GM23338 (cell line): ENCODE measurements around the gene CEACAM8. TPM values are rescaled to one million over a fixed set of nuclear protein-coding genes. Genes with fewer than 3 reads are reported as not detected.
"Not testable (repeated sequence)": the region's sequence is repeated elsewhere in the genome, so short reads cannot be mapped to it uniquely, and the experiment has no call there.

Source experiments
- ATAC-seq: fragments of 200-7000 bp; cut with Tn5 transposase; 3 replicates; pipeline ENCODE4 v1.9.1; 2020
- DNase-seq: peaks from one replicate; pipeline ENCODE4 v3.0.0-alpha.2; 2015; ENCODE audit warnings: low spot score
- H2AFZ ChIP-seq: fragments of 200-600 bp; sonication (generic); 2 replicates; pipeline ENCODE4 v1.8.0; 2016; ENCODE audit warnings: antibody characterized with exemption, mild to moderate bottlenecking, moderate library complexity
- H3F3A ChIP-seq: fragments of 200-600 bp; sonication (generic); replicated peaks from 2 replicates; pipeline ENCODE4 v1.8.0; 2017; ENCODE audit warnings: antibody characterized with exemption, mixed run types, low read depth
- H3K27ac ChIP-seq: fragments of 200-600 bp; sonication (generic); 2 replicates; pipeline ENCODE4 v1.6.1; 2016; ENCODE audit warnings: low read depth
- H3K27me3 ChIP-seq: fragments of 200-600 bp; sonication (generic); 2 replicates; pipeline ENCODE4 v1.8.0; 2016; ENCODE audit warnings: mild to moderate bottlenecking, mixed run types, moderate library complexity; ENCODE audit not compliant: insufficient read depth
- H3K36me3 ChIP-seq: fragments of 200-600 bp; sonication (generic); 2 replicates; pipeline ENCODE4 v1.8.0; 2016; ENCODE audit warnings: mild to moderate bottlenecking; ENCODE audit not compliant: insufficient read depth
- H3K4me1 ChIP-seq: fragments of 200-600 bp; sonication (generic); 2 replicates; pipeline ENCODE4 v1.8.0; 2016; ENCODE audit warnings: mild to moderate bottlenecking, moderate library complexity; ENCODE audit not compliant: insufficient read depth
- H3K4me2 ChIP-seq: fragments of 200-600 bp; sonication (generic); 2 replicates; pipeline ENCODE4 v1.7.1; 2017; ENCODE audit warnings: mixed run types
- H3K4me3 ChIP-seq: fragments of 200-600 bp; sonication (generic); 2 replicates; pipeline ENCODE4 v1.6.1; 2016; ENCODE audit warnings: mixed run types
- H3K79me2 ChIP-seq: fragments of 200-600 bp; sonication (generic); replicated peaks from 2 replicates; pipeline ENCODE4 v1.8.0; 2017; ENCODE audit warnings: mild to moderate bottlenecking; ENCODE audit not compliant: insufficient read depth
- H3K9me2 ChIP-seq: fragments of 200-600 bp; sonication (generic); 2 replicates; pipeline ENCODE4 v1.8.0; 2017; ENCODE audit not compliant: insufficient read depth
- H4K20me1 ChIP-seq: fragments of 200-600 bp; sonication (generic); replicated peaks from 2 replicates; pipeline ENCODE4 v1.8.0; 2017; ENCODE audit warnings: mild to moderate bottlenecking; ENCODE audit not compliant: insufficient read depth
- H3K27ac Mint-ChIP-seq: 2 replicates; pipeline ENCODE4 v1.8.0; 2020; ENCODE audit warnings: inconsistent platforms, mild to moderate bottlenecking, moderate library complexity, mixed read lengths
- H3K27me3 Mint-ChIP-seq: 3 replicates; pipeline ENCODE4 v1.8.0; 2022; ENCODE audit warnings: low read depth, mild to moderate bottlenecking, moderate library complexity, mixed read lengths, inconsistent platforms; ENCODE audit not compliant: insufficient read depth, poor library complexity
- H3K36me3 Mint-ChIP-seq: 3 replicates; pipeline ENCODE4 v1.8.0; 2021; ENCODE audit warnings: low read depth, mild to moderate bottlenecking, inconsistent platforms, moderate library complexity, mixed read lengths
- H3K4me1 Mint-ChIP-seq: 3 replicates; pipeline ENCODE4 v1.8.0; 2020; ENCODE audit warnings: mild to moderate bottlenecking, inconsistent platforms, mixed read lengths
- H3K4me3 Mint-ChIP-seq: 3 replicates; pipeline ENCODE4 v1.8.0; 2021; ENCODE audit warnings: moderate library complexity, mild to moderate bottlenecking, inconsistent platforms, mixed read lengths
- H3K9me3 Mint-ChIP-seq: 3 replicates; pipeline ENCODE4 v1.8.0; 2020; ENCODE audit warnings: moderate library complexity, mild to moderate bottlenecking, inconsistent platforms, mixed read lengths
- EZH2phosphoT487 ChIP-seq: fragments of 200-600 bp; sonication (generic); IDR thresholded peaks from one replicate; pipeline ENCODE4 v1.8.1; 2018; ENCODE audit warnings: antibody characterized with exemption; ENCODE audit not compliant: unreplicated experiment
- JUNB ChIP-seq: IDR thresholded peaks from one replicate; pipeline ENCODE4 v1.6.1; 2016; ENCODE audit warnings: antibody characterized with exemption; ENCODE audit not compliant: unreplicated experiment
- POLR2AphosphoS5 ChIP-seq: IDR thresholded peaks from 2 replicates; pipeline ENCODE4 v1.6.1; 2016; ENCODE audit warnings: antibody characterized with exemption, low read depth
- STAT1 ChIP-seq: IDR thresholded peaks from one replicate; pipeline ENCODE4 v1.6.1; 2016; ENCODE audit warnings: antibody characterized with exemption; ENCODE audit not compliant: unreplicated experiment
- ZNF114 ChIP-seq: fragments of 250-450 bp; sonication (Bioruptor Pico); IDR thresholded peaks from 2 replicates; pipeline ENCODE4 v1.5.0; 2020; ENCODE audit warnings: mild to moderate bottlenecking, moderate library complexity
- ZNF331 ChIP-seq: fragments of 250-450 bp; sonication (Bioruptor Pico); IDR thresholded peaks from 2 replicates; pipeline ENCODE4 v1.5.0; 2020; ENCODE audit warnings: low read depth, mild to moderate bottlenecking, moderate library complexity
- polyA plus RNA-seq: library from polyadenylated mRNA; unstranded; fragments of >200 nt; fragmentation: Nextera tagmentation; extraction: Ambion mirVana; gene quantifications from 2 replicates; pipeline ENCODE4 v1.2.1, GENCODE V29; 2016
- total RNA-seq: library from RNA; depleted of rRNA; stranded (reverse); fragments of >200 nt; shearing (Covaris generic); gene quantifications from 2 replicates; pipeline ENCODE4 v1.2.3, GENCODE V29; 2014
- TF ChIP-seq, protein P1 (sequence below): IDR thresholded peaks from one replicate; pipeline ENCODE4 v1.6.1; 2018; ENCODE audit warnings: antibody characterized with exemption; ENCODE audit not compliant: unreplicated experiment
- TF ChIP-seq, protein P2 (sequence below), 2 experiments: fragments of 200-600 bp in 1 of 2; sonication (generic) in 1 of 2; conservative IDR thresholded peaks; 2 replicates each; pipeline versions ENCODE4 v1.5.1 to v1.6.1; 2016 to 2017; ENCODE audit warnings: antibody characterized with exemption in 2 of 2, low read depth in 2 of 2, mild to moderate bottlenecking in 2 of 2, moderate library complexity in 1 of 2
- TF ChIP-seq, protein P3 (sequence below): fragments of 250-450 bp; sonication (Bioruptor Pico); IDR thresholded peaks from 2 replicates; pipeline ENCODE4 v1.5.0; 2020; ENCODE audit warnings: mild to moderate bottlenecking, moderate library complexity
- TF ChIP-seq, protein P4 (sequence below): IDR thresholded peaks from 2 replicates; pipeline ENCODE4 v1.6.1; 2016; ENCODE audit warnings: antibody characterized with exemption

CEACAM8 gene
- total and polyA plus RNA-seq, 2 experiments from 2014 or later, result not detected

DNA sequence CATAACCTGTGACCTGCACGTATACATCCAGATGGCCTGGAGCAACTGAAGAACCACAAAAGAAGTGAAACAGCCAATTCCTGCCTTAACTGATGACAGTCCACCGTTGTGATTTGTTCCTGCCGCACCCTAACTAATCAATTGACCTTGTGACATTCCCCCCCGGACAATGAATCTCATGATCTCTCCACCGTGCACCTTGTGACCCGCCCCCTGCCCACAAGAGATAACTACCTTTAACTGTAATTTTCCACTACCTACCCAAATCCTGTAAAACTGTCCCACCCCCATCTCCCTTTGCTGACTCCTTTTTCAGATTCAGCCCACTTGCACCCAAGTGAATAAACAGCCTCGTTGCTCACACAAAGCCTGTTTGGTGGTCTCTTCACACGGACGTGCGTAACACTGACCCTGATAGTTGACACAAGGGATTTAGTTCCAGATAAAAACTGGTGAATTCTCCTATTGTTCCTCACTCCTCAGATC lies 37.3 kb downstream of the CEACAM8 start:
- not testable (repeated sequence) for H3K36me3 Mint-ChIP-seq, H2AFZ ChIP-seq, ATAC-seq, H3K9me2 ChIP-seq, H3K9me3 Mint-ChIP-seq, H3K79me2 ChIP-seq, H3K27me3 ChIP-seq, H3K4me2 ChIP-seq, H3K4me3 ChIP-seq, H3K4me3 Mint-ChIP-seq, H3K36me3 ChIP-seq, H3K27ac ChIP-seq, H4K20me1 ChIP-seq, H3K27ac Mint-ChIP-seq, H3F3A ChIP-seq, DNase-seq
- H3K4me1 ChIP-seq, result peaks cover 35% of the 10 kb centered on the region
- peaks cover 12% of the 10 kb centered on the region for H3K27me3 Mint-ChIP-seq
- peaks cover 45% of the 10 kb centered on the region for H3K4me1 Mint-ChIP-seq

DNA sequence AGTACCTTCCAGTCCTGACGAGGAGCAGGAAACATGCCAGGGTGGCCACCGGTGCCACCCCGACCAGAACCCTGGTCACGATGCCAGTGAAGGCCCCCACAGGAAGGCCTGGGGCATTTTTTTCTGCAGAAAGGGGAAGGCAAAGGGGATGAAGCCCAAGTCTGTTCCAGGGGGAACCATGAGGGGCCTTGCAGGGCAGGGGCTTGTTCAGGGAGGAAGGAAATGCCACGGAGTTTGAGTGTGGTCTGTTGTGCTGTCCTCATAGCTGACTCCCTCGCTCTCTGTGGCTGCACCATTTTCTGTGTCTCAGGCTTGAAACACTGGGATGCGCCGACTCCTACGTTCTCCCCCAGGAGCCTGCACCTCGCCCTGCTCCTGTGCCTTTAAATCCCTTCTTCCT lies 38.9 kb downstream of the CEACAM8 start:
- H3K27me3 Mint-ChIP-seq, result peaks cover 14% of the 10 kb centered on the region
- DNase-seq (no peak), ATAC-seq (no peak)
- peaks cover 9% of the 10 kb centered on the region for H3K9me3 Mint-ChIP-seq
- no peaks in the 10 kb centered on the region for H3K27me3 ChIP-seq
- H3F3A ChIP-seq, result no peaks in the 10 kb centered on the region
- H3K27ac ChIP-seq, result no peak overlapping the region
- H3K27ac Mint-ChIP-seq, result no peak overlapping the region
- peaks cover 3% of the 10 kb centered on the region; the same call in 1 of the 3 replicates for H3K36me3 Mint-ChIP-seq
- no peaks in the 10 kb centered on the region for H3K79me2 ChIP-seq
- H4K20me1 ChIP-seq, result no peaks in the 10 kb centered on the region
- no peak overlapping the region for H3K4me3 ChIP-seq
- H3K4me1 ChIP-seq, result peaks cover 35% of the 10 kb centered on the region
- peaks cover 42% of the 10 kb centered on the region for H3K4me1 Mint-ChIP-seq
- H3K36me3 ChIP-seq, result no peaks in the 10 kb centered on the region
- no peak overlapping the region for H3K4me2 ChIP-seq
- H2AFZ ChIP-seq, result no peak overlapping the region
- H3K9me2 ChIP-seq, result no peaks in the 10 kb centered on the region
- H3K4me3 Mint-ChIP-seq, result no peak overlapping the region
- no peak for TF ChIP-seq JUNB
- TF ChIP-seq, protein P1, sequence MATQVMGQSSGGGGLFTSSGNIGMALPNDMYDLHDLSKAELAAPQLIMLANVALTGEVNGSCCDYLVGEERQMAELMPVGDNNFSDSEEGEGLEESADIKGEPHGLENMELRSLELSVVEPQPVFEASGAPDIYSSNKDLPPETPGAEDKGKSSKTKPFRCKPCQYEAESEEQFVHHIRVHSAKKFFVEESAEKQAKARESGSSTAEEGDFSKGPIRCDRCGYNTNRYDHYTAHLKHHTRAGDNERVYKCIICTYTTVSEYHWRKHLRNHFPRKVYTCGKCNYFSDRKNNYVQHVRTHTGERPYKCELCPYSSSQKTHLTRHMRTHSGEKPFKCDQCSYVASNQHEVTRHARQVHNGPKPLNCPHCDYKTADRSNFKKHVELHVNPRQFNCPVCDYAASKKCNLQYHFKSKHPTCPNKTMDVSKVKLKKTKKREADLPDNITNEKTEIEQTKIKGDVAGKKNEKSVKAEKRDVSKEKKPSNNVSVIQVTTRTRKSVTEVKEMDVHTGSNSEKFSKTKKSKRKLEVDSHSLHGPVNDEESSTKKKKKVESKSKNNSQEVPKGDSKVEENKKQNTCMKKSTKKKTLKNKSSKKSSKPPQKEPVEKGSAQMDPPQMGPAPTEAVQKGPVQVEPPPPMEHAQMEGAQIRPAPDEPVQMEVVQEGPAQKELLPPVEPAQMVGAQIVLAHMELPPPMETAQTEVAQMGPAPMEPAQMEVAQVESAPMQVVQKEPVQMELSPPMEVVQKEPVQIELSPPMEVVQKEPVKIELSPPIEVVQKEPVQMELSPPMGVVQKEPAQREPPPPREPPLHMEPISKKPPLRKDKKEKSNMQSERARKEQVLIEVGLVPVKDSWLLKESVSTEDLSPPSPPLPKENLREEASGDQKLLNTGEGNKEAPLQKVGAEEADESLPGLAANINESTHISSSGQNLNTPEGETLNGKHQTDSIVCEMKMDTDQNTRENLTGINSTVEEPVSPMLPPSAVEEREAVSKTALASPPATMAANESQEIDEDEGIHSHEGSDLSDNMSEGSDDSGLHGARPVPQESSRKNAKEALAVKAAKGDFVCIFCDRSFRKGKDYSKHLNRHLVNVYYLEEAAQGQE, result no peak
- TF ChIP-seq, protein P2, sequence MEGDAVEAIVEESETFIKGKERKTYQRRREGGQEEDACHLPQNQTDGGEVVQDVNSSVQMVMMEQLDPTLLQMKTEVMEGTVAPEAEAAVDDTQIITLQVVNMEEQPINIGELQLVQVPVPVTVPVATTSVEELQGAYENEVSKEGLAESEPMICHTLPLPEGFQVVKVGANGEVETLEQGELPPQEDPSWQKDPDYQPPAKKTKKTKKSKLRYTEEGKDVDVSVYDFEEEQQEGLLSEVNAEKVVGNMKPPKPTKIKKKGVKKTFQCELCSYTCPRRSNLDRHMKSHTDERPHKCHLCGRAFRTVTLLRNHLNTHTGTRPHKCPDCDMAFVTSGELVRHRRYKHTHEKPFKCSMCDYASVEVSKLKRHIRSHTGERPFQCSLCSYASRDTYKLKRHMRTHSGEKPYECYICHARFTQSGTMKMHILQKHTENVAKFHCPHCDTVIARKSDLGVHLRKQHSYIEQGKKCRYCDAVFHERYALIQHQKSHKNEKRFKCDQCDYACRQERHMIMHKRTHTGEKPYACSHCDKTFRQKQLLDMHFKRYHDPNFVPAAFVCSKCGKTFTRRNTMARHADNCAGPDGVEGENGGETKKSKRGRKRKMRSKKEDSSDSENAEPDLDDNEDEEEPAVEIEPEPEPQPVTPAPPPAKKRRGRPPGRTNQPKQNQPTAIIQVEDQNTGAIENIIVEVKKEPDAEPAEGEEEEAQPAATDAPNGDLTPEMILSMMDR (conservative IDR thresholded peaks at IDR 0.05; ENCODE audit: low read depth in 2 of 2), result no peak
- no peak for TF ChIP-seq ZNF331 (CRISPR knock-in tag)
- TF ChIP-seq, protein P3, sequence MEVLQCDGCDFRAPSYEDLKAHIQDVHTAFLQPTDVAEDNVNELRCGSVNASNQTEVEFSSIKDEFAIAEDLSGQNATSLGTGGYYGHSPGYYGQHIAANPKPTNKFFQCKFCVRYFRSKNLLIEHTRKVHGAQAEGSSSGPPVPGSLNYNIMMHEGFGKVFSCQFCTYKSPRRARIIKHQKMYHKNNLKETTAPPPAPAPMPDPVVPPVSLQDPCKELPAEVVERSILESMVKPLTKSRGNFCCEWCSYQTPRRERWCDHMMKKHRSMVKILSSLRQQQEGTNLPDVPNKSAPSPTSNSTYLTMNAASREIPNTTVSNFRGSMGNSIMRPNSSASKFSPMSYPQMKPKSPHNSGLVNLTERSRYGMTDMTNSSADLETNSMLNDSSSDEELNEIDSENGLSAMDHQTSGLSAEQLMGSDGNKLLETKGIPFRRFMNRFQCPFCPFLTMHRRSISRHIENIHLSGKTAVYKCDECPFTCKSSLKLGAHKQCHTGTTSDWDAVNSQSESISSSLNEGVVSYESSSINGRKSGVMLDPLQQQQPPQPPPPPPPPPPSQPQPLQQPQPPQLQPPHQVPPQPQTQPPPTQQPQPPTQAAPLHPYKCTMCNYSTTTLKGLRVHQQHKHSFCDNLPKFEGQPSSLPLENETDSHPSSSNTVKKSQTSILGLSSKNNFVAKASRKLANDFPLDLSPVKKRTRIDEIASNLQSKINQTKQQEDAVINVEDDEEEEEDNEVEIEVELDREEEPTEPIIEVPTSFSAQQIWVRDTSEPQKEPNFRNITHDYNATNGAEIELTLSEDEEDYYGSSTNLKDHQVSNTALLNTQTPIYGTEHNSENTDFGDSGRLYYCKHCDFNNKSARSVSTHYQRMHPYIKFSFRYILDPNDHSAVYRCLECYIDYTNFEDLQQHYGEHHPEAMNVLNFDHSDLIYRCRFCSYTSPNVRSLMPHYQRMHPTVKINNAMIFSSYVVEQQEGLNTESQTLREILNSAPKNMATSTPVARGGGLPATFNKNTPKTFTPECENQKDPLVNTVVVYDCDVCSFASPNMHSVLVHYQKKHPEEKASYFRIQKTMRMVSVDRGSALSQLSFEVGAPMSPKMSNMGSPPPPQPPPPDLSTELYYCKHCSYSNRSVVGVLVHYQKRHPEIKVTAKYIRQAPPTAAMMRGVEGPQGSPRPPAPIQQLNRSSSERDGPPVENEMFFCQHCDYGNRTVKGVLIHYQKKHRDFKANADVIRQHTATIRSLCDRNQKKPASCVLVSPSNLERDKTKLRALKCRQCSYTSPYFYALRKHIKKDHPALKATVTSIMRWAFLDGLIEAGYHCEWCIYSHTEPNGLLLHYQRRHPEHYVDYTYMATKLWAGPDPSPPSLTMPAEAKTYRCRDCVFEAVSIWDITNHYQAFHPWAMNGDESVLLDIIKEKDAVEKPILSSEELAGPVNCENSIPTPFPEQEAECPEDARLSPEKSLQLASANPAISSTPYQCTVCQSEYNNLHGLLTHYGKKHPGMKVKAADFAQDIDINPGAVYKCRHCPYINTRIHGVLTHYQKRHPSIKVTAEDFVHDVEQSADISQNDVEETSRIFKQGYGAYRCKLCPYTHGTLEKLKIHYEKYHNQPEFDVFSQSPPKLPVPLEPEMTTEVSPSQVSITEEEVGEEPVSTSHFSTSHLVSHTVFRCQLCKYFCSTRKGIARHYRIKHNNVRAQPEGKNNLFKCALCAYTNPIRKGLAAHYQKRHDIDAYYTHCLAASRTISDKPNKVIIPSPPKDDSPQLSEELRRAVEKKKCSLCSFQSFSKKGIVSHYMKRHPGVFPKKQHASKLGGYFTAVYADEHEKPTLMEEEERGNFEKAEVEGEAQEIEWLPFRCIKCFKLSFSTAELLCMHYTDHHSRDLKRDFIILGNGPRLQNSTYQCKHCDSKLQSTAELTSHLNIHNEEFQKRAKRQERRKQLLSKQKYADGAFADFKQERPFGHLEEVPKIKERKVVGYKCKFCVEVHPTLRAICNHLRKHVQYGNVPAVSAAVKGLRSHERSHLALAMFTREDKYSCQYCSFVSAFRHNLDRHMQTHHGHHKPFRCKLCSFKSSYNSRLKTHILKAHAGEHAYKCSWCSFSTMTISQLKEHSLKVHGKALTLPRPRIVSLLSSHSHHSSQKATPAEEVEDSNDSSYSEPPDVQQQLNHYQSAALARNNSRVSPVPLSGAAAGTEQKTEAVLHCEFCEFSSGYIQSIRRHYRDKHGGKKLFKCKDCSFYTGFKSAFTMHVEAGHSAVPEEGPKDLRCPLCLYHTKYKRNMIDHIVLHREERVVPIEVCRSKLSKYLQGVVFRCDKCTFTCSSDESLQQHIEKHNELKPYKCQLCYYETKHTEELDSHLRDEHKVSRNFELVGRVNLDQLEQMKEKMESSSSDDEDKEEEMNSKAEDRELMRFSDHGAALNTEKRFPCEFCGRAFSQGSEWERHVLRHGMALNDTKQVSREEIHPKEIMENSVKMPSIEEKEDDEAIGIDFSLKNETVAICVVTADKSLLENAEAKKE (CRISPR knock-in tag), result no peak
- TF ChIP-seq STAT1, result no peak
- no peak for TF ChIP-seq POLR2AphosphoS5
- no peak for TF ChIP-seq EZH2phosphoT487
- TF ChIP-seq, protein P4, sequence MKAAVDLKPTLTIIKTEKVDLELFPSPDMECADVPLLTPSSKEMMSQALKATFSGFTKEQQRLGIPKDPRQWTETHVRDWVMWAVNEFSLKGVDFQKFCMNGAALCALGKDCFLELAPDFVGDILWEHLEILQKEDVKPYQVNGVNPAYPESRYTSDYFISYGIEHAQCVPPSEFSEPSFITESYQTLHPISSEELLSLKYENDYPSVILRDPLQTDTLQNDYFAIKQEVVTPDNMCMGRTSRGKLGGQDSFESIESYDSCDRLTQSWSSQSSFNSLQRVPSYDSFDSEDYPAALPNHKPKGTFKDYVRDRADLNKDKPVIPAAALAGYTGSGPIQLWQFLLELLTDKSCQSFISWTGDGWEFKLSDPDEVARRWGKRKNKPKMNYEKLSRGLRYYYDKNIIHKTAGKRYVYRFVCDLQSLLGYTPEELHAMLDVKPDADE, result no peak
- TF ChIP-seq ZNF114 (CRISPR knock-in tag), result no peak
